ENCODE data around the gene PLA2G2D. TPM values are rescaled to one million over a fixed set of nuclear protein-coding genes. Genes with fewer than 3 reads are reported as not detected.

The PLA2G2D gene
- total RNA-seq, 1 donor from 2014 or later, result not detected

GRCh38 chr1:20115479-20115878 is 3.9 kb downstream of the PLA2G2D start:
- Mint-ChIP-seq H3K4me3 (ENCODE audit: unreplicated experiment) (no peak overlapping the region), H3K4me1 (ENCODE audit: low read depth, unreplicated experiment) (no peaks in the 10 kb centered on the region)
- DNase-seq, result no peak

GRCh38 chr1:20114021-20114648 is 5.2 kb downstream of the PLA2G2D start:
- H3K27me3 Mint-ChIP-seq (ENCODE audit: unreplicated experiment), result peaks cover 2% of the 10 kb centered on the region
- H3K9me3 Mint-ChIP-seq (ENCODE audit: unreplicated experiment), result no peaks in the 10 kb centered on the region
- H3K27ac Mint-ChIP-seq (ENCODE audit: unreplicated experiment), result no peak overlapping the region
- H3K4me1 Mint-ChIP-seq (ENCODE audit: low read depth, unreplicated experiment), result no peaks in the 10 kb centered on the region
- no peaks in the 10 kb centered on the region for H3K36me3 Mint-ChIP-seq (ENCODE audit: unreplicated experiment)
- no peak overlapping the region for H3K4me3 Mint-ChIP-seq (ENCODE audit: unreplicated experiment)
- TF ChIP-seq, protein P1, sequence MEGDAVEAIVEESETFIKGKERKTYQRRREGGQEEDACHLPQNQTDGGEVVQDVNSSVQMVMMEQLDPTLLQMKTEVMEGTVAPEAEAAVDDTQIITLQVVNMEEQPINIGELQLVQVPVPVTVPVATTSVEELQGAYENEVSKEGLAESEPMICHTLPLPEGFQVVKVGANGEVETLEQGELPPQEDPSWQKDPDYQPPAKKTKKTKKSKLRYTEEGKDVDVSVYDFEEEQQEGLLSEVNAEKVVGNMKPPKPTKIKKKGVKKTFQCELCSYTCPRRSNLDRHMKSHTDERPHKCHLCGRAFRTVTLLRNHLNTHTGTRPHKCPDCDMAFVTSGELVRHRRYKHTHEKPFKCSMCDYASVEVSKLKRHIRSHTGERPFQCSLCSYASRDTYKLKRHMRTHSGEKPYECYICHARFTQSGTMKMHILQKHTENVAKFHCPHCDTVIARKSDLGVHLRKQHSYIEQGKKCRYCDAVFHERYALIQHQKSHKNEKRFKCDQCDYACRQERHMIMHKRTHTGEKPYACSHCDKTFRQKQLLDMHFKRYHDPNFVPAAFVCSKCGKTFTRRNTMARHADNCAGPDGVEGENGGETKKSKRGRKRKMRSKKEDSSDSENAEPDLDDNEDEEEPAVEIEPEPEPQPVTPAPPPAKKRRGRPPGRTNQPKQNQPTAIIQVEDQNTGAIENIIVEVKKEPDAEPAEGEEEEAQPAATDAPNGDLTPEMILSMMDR (IDR thresholded peaks at IDR 0.05; ENCODE audit: partially characterized antibody, unreplicated experiment), result no peak
- DNase-seq, result no peak

More at GRCh38 chr1:20115479-20115878, 3.9 kb downstream of the PLA2G2D start:
- Mint-ChIP-seq H3K36me3 (ENCODE audit: unreplicated experiment) (no peaks in the 10 kb centered on the region), H3K27ac (ENCODE audit: unreplicated experiment) (no peak overlapping the region), H3K9me3 (ENCODE audit: unreplicated experiment) (peaks cover 1% of the 10 kb centered on the region), H3K27me3 (ENCODE audit: unreplicated experiment) (peaks cover 3% of the 10 kb centered on the region)
- TF ChIP-seq, protein P1 (IDR thresholded peaks at IDR 0.05; ENCODE audit: partially characterized antibody, unreplicated experiment), result no peak

DNA sequence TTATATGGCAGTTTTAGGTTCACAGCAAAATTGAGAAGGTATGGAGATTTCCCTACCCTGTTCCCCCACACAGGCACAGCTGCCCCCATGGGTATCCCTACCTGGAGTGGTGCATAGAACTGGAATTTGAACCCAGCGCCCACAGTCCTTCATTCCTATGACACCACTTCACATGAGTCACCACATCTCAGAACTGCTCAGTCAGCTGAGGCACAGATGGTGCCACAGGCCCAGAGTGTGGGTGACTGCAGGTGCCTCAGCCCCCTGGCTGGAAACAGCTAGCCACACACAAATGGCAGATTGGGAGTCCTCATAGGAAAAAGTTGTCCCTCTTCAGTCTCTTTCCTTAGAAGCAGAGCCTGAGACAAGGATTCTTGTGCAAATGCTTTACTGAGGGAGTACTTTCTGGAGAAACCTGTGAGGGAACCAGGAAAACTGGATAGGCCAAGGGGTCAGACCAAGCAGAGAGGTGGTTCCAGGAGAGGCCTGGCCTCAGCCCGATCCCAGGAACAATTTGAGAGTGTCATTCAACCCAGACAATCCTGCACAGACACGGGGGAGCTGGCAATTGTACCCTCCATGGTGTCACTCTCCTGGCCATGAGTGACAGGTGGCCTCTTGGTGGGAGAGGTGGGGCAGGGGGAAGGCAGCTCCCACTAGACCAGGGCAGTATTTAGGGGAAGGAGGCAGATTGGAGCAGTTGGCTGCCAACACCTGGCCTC is 6.9 kb downstream of the PLA2G2D start:
- DNase-seq, result no peak
- no peak overlapping the region for H3K4me3 Mint-ChIP-seq (ENCODE audit: unreplicated experiment)
- no peak overlapping the region for H3K27ac Mint-ChIP-seq (ENCODE audit: unreplicated experiment)
- no peaks in the 10 kb centered on the region for H3K36me3 Mint-ChIP-seq (ENCODE audit: unreplicated experiment)
- TF ChIP-seq, protein P1 (IDR thresholded peaks at IDR 0.05; ENCODE audit: partially characterized antibody, unreplicated experiment), result no peak
- H3K27me3 Mint-ChIP-seq (ENCODE audit: unreplicated experiment), result peaks cover 2% of the 10 kb centered on the region
- no peaks in the 10 kb centered on the region for H3K4me1 Mint-ChIP-seq (ENCODE audit: low read depth, unreplicated experiment)
- no peaks in the 10 kb centered on the region for H3K9me3 Mint-ChIP-seq (ENCODE audit: unreplicated experiment)

GRCh38 chr1:20111452-20111851 is 7.9 kb downstream of the PLA2G2D start:
- Mint-ChIP-seq H3K4me1 (ENCODE audit: low read depth, unreplicated experiment) (no peaks in the 10 kb centered on the region), H3K27me3 (ENCODE audit: unreplicated experiment) (peaks cover 2% of the 10 kb centered on the region), H3K9me3 (ENCODE audit: unreplicated experiment) (no peaks in the 10 kb centered on the region), H3K4me3 (ENCODE audit: unreplicated experiment) (no peak overlapping the region), H3K36me3 (ENCODE audit: unreplicated experiment) (no peaks in the 10 kb centered on the region), H3K27ac (ENCODE audit: unreplicated experiment) (no peak overlapping the region)
- TF ChIP-seq, protein P1 (IDR thresholded peaks at IDR 0.05; ENCODE audit: partially characterized antibody, unreplicated experiment), result no peak
- no peak for DNase-seq

- Mint-ChIP-seq H3K27ac (ENCODE audit: unreplicated experiment) (no peak overlapping the region), H3K9me3 (ENCODE audit: unreplicated experiment) (no peaks in the 10 kb centered on the region), H3K36me3 (ENCODE audit: unreplicated experiment) (no peaks in the 10 kb centered on the region), H3K4me1 (ENCODE audit: low read depth, unreplicated experiment) (no peaks in the 10 kb centered on the region), H3K4me3 (ENCODE audit: unreplicated experiment) (no peak overlapping the region), H3K27me3 (ENCODE audit: unreplicated experiment) (peaks cover 2% of the 10 kb centered on the region)
- DNase-seq, result no peak
- TF ChIP-seq, protein P1 (IDR thresholded peaks at IDR 0.05; ENCODE audit: partially characterized antibody, unreplicated experiment), result no peak
These were observed 8.7 kb downstream of the PLA2G2D start for GRCh38 chr1:20110679-20111078.

Measured in glutamatergic neuron (in vitro differentiated cells).